GM19328 (cell line): Measurements from ENCODE around the gene CDR2.
"Not testable (repeated sequence)": the region's sequence is repeated elsewhere in the genome, so short reads cannot be mapped to it uniquely, and the experiment has no call there.

ENCODE experiments used
- ATAC-seq: cut with Tn5 transposase; IDR thresholded peaks from one replicate; pipeline ENCODE4 v1.9.1; 2021; ENCODE audit warnings: mild to moderate bottlenecking, moderate library complexity; ENCODE audit not compliant: unreplicated experiment

CDR2 gene

GRCh38 chr16:22311520-22311919 is 62.9 kb downstream of the CDR2 start:
- ATAC-seq = no peak

DNA sequence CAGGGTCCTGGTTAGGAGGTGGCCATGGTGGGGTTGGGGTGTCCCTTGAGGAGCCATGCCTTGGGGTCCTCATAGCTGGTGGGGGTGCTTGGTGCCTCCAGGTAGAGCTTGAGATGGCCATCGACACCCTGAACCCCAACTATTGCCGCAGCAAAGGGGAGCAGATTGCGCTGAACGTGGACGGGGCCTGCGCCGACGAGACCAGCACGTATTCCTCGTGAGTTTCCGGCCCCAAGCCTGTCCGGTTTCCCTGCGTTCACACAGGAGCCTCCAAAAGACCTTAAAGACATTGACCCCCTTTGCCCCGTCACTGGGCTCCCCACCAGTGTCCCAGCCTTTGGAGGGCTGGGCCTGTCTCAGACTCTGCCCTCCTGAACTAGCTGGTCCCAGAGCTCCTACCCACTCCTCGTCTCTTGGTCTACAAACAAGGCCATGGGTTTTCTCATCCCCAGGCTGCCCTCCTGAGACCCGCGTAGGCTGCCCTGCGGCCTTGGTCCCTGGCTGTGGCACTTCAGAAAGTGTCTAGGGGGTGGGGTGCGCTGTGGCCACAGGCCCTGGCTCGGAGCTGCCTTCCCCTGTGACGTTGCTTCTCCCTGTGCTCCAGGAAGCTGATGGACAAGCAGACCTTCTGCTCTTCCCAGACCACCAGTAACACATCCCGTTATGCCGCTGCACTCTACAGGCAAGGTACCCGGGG is 65.4 kb downstream of the CDR2 start:
- no peak for ATAC-seq

GRCh38 chr16:22307838-22308237 is 66.6 kb downstream of the CDR2 start:
- no peak for ATAC-seq

DNA sequence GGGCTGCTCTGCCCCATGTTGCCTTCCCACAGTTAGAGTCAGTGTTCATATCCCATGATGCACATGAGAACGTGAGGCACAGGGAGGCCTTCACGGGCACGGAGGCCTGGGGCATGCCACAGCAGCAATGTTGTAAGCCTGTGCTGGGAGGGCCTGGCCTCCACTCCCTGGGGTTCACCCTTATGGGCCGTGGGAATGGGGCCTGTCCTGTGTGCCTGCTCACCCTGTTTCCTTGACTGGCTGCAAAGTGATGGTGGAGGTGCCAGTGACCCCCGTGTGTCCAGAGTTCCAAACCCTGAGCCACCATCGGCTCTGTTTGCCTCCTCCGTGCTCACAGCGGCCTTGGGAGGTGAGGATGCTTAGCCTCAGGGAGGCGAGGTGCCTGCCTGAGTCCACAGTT is 67.6 kb downstream of the CDR2 start:
- ATAC-seq = no peak

DNA sequence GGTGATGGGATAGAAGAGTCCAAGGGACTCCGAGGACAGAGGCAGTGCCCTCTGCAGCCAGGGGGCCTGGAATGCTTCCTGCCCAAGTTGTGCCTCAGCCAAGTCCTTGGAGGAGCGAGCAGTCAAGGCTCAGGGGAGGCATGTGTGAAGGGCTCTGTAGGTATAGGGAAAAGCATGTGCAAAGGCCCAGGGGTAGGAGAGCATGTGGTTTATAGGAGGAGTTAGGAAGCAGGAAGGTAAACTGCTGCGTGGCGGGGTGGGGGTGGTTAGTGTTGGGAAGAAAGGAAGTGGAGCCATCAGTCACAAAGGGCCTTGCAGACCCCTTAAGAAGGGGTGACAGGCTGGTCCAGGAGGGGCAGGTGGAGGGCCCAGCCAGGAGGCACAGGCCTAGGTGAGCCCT is 70.0 kb downstream of the CDR2 start:
- no peak for ATAC-seq

GRCh38 chr16:22302776-22303363 is 71.5 kb downstream of the CDR2 start:
- no peak for ATAC-seq

DNA sequence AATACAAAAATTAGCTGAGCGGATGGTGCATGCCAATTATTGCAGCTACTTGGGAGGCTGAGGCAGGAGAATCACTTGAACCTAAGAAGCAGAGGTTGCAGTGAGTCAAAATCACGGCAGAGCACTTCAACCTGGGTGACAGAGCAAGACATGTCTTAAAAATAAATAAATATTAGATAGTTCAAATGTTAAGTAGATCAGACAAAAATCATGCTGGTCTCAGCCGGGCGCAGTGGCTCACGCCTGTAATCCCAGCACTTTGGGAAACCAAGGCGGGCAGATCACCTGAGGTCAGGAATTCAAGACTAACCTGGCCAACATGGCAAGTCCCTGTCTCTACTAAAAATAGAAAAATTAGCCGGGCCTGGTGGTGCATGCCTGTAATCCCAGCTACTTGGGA is 73.0 kb downstream of the CDR2 start:
- not testable (repeated sequence) for ATAC-seq

DNA sequence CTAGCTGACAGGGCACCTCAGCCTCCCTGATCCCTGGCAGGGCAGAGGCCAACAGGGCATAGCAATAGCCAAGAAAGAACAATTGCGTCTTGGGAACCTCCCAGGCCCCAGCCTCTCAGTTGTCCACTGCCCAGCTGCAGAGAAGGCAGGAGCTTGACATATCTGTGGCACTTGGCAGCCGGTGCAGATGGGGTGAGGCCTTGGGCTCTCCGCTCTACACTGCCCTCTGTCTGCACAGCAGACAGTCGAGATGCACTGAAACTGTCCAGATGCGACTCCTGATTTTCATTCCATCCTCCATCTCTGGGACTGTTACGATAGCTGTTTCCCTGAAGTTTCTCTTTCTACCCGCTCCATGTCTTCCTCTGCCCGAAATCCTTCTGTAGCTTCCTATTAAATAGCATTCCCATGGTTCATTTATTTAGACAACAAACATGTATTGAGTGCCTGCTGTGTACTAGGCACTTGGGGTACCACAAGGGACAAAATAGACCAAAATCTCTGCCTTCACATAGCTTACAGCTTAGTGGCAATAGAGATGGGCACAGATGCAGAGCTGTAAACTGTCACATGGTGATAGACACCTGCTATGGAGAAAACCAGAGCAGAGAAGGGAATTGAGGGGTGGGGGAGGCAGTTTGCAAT is 73.9 kb downstream of the CDR2 start:
- no peak for ATAC-seq

GRCh38 chr16:22299036-22299435 is 75.4 kb downstream of the CDR2 start:
- ATAC-seq = no peak

- no peak for ATAC-seq
Measured at GRCh38 chr16:22297871-22298733, 76.3 kb downstream of the CDR2 start.

DNA sequence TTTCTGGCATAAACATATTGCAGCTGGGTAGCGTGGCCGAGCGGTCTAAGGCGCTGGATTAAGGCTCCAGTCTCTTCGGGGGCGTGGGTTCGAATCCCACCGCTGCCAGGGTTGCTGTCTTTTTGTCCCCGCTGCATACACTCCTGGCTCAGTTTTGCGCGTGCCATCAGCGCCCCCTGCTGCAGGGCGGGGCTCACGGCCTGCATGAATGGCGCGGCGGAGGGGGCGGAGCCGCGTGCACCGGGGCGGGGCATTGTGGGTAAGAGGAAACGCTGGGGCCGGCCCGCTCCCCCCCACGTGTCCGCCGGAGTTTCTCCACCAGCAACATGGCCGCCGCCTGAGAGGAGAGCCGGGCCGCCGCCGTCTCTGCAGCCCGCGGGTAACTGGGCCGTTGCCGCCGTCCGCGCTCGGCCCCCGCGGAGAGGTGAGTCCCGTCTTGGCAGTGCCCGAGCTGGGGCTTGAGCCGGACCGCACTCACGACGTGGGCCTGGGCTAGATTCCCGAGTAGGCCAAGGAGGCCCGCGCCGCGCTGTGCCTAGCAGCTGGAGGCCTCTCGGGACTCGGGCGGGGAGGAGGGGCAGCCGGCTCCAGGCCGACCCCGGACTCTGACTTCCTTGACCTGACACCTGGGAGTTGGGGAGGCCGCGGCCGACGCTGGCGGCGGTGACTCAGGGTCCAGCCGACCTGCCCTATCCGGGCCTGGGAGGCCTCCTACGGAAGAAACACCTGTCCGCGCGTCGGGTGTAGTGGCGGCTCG is 77.1 kb downstream of the CDR2 start, which contains the start of gene POLR3E:
Gene POLR3E (plus strand): TSS at position 296 of the 757 bp plus-strand sequence. CDS start 5,560 bp downstream, outside the sequence.
- peak; percentile 87 for ATAC-seq

GRCh38 chr16:22296225-22297113 is 78.0 kb downstream of the CDR2 start:
- no peak for ATAC-seq
